GM21737 (cell line): ENCODE measurements around the gene BACE2.

Source experiments
- ATAC-seq: cut with Tn5 transposase; IDR thresholded peaks from one replicate; pipeline ENCODE4 v1.9.1; 2021; ENCODE audit warnings: mild to moderate bottlenecking, moderate library complexity; ENCODE audit not compliant: unreplicated experiment

BACE2 gene

DNA sequence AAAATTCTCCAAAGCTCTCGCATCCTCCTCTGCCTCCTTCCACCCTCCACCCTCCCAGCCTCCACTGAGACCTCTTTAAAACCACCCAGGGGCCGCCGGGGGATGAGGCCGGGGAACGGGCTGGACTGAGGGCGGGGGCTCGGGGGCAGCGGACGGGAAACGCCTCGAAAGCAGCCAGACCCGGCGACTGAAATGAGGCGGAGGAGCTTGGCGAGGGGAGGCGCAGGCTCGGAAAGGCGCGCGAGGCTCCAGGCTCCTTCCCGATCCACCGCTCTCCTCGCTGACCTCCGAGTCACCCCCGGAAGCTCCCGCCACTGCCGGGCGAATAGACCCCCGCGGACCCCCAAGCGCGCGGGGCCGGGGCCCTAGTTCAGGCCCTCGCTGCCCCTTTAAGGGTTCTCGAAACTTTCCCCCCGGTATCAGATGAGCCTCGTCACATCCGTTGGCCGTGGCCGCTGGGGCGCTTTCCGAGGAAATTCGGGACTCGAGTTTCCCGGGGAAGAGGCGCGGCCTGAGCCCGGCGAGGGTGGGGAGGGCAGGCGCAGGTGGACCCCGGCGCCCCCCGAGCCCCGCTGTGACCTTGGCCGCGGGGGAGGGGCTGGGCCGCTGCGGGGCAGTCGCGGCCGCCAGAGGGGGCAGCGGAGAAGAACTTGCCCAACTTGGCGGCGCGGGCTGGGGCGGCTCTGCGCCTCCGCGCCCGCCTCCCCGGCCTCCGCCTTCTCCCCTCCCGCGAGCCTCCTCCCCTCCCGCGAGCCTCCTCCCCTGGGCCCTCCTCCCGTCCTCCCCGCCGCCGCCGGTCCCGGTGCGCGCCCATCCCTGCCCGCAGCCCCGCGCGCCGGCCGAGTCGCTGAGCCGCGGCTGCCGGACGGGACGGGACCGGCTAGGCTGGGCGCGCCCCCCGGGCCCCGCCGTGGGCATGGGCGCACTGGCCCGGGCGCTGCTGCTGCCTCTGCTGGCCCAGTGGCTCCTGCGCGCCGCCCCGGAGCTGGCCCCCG is at the start of gene BACE2:
Gene BACE2 (plus strand): TSS at position 813 of the 995 bp plus-strand sequence. CDS start 104 bp downstream, at position 917.
- no peak for ATAC-seq

DNA sequence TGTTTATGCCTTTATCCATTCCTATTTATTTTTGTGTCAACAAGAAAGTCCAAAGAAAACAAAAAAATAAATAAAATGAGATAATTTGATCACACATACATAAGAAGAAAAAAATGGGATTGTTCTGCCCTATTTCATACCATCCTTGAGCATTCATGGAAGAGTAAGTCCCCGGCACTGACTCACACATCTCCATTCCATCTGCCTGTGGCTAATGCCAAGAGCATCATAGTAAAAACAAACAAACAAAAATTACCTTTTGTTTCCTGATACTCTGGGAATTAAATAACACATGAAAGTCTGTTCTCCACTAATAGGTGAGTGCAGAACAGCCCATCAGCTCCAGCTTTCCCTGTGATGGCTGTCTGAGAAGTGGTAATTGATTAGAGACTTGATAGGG is 48.1 kb upstream of the BACE2 start:
- no peak for ATAC-seq

DNA sequence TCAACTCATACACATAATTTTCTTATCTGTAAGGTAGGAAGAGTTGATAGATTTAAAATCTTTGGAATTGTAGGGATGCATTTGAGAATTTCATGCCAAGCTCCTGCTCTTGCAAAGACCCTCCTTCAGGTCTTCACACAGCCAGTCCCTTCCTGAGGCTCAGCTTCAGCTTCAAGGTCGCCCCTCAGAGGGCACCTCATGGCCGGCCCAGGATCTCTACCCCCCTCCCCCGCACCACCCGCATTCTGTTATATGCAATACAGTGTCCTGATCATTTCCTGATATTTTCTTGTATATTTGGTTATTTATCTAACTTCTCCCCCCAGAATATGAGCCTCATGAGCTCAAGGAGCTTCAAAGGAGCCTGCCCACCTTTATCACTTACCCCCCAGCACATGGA is 47.0 kb upstream of the BACE2 start:
- no peak for ATAC-seq

DNA sequence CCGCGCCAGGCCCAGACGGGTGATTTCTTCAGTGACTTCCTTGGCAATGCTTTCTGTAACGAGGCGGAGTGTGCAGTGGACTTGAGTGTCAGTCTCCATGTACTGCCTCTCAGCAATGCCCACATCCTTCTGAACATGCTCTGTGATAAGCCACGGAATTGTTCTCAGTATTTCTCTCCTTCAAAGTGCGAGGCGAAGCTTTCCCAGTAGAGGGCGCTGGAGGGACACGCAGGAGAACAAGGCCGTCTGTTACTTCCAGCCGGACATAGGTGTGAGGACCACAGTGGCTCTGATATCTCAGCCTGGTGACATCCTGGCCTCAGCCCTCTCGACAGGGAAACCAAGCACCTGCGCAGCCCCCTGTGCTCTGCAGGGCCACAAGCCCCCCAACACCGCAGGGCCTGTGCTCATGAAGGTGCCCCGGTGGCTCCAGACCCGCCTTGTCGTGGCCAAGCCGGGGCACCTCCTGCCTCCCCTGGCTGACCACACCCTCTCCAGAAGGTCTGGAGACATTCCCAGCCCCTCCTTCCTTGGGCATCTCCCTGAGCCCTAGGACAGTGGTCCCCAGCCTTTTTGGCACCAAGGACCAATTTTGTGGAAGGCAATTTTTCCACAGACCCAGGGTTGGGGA is 46.1 kb upstream of the BACE2 start:
- no peak for ATAC-seq

DNA sequence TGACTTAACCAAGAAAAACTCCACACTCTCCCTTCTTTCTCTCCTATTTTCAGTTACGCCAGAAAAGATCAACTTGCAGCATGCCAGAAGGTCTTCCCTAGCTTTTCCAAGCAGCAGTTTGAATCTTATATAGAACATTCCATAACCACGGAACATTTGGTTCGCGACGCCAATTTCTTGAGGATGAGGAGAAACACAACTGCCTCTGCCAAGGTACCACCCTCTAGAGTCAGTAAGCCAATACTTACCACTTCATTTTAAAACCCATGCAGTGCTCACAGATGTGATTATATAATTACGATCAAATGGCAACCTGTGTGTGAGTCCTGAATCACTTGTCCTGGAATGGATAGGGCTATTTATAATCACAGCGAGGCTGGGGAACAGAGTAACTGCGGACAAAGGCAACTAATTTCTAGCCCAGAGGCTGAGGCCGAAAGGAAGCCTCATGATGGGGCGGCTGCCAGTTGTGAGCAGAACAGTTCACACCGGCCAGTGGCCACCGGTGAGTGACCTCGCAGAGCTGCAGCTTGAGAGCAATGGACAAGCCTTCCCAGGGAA is 43.2 kb upstream of the BACE2 start:
- ATAC-seq = no peak

DNA sequence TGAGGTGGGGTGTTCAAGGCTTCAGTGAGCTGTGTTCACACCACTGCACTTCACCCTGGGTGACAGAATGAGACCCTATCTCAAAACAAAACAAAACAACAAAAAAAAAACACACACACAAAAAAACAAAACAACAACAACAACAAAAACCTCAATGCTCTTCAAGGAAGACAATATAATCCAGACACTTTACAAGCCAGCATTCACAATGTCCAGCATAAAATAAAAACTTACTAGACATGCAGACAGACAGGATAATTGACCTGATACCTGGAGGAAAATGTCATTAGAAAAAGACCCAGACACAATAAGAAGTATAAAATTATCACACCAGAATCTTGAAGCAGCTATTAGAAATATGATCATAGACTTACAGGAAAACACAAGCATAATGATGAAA is 39.0 kb upstream of the BACE2 start:
- no peak for ATAC-seq

DNA sequence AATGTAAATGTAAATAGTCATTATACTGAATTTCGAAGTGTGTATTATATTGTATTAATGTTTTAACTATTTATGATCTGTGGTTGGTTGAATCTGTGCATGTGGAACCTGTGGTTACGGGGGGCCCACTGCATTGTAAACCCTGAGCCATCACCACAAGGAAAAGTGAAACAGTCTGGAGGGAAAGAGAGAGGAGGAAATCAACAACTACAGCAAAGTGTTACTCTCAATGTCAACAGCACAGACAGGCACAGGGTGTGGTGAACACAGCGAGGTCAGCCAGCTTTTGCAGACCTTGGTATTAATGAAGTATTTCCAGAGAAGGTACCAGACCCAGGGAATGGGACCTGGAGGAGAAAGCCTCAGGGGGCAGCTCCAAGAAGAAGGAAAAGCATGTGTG is 37.1 kb upstream of the BACE2 start:
- no peak for ATAC-seq

DNA sequence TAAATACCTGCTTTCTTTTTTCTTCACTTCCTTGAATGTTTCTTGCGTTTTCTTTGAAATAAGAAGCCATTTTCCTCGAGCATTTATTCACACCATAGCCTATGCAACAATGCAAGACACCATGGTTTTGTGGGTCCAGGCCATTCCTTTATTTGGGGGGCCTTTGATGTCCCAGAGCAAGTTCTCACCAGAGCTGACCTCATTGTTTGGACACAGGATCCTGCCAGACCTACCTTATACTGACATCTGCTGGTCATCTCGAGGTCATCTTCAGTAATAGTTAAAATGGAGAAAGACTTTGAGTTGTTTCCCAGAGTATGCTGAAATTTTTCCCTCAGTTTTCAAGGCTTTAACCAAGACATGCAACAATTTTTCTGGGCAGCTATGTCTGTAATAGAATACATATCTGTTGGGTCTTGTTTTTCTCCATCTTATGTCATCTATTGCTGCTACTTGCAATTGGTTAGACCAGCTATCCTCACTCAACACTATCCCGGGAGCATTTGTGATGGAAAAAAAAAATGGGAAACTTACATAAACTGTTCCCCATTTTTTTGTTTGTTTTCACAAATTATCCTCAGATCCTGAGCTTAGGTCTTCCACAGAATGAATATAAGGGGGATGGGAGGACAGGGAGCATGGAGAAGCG is 34.0 kb upstream of the BACE2 start:
- no peak for ATAC-seq

DNA sequence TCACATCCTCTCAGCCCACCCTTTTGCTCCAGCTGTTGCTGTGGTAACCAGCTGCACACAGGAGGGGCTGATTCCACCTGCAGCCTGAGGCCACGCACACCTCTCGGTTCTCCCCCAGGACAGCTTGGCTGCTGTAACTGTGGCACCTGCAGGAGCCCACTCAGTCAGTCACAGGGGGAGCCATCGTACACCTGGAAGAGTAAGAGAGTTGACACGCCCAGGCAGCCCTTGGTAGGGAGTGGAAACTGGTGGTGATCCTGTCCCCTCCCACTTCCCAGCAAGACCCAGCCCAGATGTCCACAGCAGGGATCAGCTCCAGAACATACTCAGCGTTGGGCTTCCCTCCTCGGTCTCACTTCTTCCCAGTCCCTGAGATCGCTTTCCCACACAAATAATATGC is 32.2 kb upstream of the BACE2 start:
- no peak for ATAC-seq

DNA sequence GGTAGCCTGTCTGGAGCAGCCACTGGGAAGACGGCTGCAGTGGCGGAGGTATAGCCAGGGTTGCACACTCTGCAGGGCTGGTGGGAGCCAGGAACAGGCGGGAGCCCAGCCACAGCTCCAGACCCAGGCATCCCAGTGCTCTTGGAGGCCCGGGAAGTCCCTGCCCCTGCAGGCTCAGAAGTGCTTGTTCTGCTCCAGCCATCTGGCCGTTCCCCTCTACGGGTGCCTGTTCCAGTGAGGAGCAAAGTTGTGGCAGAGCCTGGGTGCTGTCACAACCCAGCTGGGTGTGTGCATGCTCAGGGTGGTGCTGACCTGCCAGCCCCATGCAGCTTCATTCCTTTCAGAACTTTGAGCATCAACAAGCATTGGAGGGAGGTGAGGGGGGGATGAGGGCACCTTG is 31.7 kb upstream of the BACE2 start:
- ATAC-seq = no peak

DNA sequence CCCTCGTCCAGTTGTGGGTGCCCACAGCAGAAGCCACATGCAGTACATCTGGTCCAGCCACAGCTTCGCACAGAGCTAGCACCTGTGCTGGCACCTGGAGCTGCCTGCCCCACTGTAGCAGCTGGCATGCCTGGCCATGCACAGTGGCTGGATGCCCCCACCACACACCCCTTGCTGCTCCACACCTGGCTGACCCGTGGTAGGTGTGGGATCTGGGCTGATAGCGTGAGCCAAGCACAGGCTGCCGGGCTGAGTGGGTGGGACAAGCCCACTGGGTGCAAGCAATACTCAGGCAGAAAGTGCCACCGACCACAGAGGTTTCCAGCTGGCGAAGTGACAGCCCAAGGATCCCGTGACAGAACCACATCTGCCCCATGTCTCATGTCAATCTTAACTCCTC is 30.6 kb upstream of the BACE2 start:
- no peak for ATAC-seq

DNA sequence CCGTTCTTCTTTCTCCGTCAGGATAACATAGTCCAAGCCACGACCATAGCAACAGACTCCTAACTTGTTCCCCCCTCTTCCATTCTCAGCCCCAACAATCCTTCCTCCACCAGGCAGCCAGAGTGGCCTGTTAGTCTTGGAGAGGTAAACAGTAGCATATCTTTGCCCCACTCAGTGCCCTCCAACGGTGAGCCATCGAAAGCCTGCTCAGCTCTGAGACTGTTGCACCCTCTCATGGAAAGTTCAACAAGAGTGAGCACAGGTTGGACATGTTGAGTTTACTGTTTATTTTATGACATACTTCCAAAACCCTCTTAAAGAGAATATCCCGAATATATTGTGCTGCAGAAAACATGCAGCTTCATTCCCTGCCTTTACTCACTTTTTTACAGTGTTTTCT is 30.1 kb upstream of the BACE2 start:
- no peak for ATAC-seq

DNA sequence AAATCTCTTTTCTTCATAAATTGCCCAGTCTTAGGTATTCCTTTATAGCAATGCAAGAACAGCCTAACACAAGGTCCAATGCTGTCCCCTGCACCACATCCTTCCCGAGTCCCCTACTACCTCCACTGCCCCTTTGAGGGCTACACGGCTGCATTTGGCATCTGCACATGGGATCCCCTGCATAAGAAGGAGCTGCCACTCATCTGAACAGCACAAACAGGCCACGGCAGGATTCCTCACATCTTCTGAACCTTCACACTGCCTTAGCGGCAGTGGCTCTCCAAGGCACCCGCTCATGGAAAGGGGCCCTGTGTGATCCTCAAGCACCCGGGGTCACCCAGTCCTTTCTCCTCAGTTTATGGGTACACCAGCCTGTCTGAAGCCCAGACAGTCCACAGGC is 29.2 kb upstream of the BACE2 start:
- ATAC-seq = no peak

DNA sequence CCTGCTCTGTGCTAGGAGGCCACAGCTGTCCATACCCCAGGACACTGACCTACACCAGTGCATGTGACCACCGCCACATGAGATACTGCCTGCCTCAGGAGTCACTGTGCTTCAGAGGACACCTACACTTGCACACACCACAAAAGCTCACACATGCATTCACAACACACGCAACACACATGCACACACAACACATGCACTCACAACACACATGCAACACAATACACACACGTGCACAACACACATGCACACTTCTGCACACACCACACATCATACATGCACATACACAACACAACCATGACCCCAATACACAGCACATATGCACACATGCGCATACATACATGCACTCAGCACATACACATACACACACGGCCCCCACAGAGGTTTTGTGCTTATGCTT is 28.7 kb upstream of the BACE2 start:
- ATAC-seq = no peak

DNA sequence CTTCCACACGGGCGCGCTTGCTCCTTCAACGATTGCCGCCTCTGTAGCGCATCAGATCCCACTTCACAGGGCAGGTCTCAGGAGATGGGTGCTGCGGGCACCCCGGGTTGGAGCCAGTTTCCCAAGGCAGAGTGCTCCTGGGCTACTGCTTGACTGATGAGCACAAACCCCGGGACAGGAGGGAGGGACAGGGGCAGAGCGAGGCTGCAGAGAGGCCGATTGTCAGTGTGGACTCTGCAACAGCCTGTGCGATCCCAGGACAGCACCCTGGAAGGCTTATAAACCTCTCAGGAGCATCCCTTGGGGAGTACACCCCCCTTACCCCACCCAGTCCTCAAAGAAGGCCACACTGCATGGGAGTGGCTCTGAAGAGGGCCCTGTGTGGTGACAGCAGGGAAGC is 28.0 kb upstream of the BACE2 start:
- ATAC-seq = no peak

DNA sequence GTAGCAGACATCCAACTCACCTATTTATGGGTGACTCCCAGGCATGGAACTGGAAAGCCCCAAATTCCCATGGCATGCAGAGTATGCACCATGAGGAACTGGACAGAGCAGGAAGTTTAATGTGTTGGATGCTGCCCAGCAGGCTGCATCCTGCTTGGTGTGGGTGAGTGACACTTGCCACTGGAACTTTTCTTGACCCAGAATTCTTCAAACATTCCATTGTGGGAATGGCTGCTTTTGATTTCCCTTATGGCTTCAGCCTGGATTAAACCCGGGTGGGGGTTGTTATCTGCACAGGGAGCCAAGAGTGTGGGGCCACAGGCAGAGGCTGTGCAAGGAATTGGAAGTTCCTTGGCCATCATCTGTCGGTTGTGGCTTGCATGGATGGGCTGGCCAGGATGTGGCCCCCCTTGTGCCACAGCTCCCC is 26.9 kb upstream of the BACE2 start:
- ATAC-seq = no peak

DNA sequence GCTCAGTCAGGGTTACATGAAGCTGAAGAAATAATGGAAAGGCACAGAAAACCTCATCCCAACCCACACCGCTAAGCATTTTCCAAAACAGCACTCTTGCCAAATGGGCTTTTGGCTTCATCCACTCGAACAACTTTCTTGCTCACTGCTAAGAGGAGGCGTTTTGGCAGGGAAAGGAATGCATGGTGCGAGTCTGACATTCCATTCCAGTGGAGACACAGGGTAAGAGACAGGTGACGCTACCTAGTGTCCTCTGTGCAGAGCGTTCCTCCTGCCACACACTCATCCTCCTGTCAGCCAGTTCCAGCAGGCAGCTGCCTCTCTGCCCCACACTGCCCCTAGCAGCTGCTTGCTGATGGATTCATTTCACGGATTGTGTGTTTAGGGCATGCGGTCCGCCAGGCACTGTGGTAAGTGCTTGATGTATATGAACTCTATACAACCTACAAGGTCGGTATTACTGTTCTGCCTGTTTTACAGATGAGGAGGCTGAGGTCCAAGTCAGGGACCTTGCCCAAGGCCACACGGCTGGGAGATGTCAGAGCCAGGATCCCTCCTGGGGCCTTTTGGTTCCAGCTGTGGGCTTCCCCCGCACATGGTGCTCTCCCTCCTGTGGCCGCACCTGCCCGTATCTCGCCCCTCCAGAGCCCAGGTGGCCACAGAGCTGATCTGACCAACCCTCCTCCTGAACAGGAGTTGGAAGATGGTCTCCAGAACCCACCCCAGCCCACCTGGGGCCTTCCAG is 25.7 kb upstream of the BACE2 start:
- no peak for ATAC-seq

DNA sequence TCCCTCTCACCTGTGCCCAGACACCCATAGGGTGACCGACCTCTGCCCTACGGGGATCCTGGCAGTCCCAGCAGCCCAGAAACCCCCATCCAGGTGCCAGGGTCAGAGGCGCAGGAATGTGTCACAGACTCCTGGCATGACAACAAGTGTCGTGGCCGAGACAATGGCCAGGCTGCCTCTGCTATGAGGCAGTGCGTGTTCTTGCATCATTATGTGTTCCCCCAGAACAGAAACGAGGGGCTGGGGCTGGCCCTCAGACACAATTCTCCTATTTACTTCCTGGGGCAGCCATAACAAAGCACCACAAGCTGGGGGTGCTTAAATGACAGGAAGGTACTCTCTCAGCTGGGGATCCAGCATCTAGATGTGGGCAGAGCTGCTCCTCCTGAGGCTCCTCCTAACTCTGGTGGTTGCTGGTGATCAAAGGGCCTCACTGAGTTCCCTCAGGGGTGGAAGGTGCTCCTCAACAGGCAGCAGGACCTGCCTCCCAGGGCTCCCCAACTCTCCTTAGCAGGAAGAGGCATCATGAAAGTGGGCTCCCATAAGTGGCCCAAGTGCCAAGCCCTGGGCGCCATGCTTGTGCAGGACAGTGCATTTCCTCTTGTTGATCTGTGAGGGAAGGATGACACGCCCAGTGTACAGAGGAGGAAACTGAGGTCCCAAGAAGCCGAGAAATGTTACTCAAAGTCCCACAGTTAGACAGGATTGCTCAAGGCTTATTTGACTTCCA is 24.2 kb upstream of the BACE2 start:
- no peak for ATAC-seq

DNA sequence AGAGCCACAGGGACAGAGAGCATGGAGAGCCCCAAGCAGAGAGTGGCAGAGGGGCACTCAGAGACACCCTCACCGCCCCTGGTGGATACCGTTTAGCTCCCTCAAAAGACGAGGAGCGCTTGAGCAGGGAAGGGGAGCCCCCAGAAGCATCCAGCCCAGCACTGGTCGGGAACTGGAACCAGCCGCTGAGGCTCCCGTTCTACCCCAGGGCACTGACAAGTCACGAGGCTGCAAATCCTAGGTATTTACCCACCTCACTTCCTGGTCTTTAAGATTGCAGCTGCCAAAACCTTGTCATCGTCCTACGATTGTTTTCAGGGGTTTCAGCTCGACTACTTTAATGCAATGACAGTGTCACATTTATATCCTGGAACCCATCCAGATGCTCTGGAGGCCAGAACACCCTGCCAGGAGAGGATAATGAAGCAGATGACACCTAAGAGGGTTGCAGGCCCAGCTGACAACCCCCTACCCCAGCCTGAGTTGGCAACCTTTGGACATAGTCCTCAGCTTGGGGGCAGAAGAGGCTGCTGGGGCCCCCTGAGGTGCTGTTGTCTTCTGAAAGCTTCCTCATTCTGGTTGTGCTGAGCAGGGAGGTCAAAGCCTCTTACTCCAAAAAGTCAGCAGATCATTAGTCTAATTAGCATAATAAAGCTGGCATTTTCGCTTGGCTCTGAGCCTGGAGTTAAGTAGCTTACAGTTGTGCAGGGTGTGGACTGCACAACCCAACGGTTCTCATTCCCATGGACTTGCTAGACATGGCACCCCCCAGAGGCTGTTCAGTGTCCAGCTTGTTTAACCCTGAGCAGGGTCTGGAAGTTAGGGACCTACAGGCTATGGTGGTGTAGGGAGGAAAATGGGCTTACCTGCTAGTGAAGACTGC is 20.6 kb upstream of the BACE2 start:
- ATAC-seq = no peak
